GM21360 (cell line): Measurements from ENCODE around the gene SEMA3D.
"Not testable (repeated sequence)": the region's sequence is repeated elsewhere in the genome, so short reads cannot be mapped to it uniquely, and the experiment has no call there.

Experiments used
- ATAC-seq: cut with Tn5 transposase; IDR thresholded peaks from one replicate; pipeline ENCODE4 v1.9.1; 2021; ENCODE audit warnings: mild to moderate bottlenecking, moderate library complexity; ENCODE audit not compliant: unreplicated experiment

The SEMA3D gene

DNA sequence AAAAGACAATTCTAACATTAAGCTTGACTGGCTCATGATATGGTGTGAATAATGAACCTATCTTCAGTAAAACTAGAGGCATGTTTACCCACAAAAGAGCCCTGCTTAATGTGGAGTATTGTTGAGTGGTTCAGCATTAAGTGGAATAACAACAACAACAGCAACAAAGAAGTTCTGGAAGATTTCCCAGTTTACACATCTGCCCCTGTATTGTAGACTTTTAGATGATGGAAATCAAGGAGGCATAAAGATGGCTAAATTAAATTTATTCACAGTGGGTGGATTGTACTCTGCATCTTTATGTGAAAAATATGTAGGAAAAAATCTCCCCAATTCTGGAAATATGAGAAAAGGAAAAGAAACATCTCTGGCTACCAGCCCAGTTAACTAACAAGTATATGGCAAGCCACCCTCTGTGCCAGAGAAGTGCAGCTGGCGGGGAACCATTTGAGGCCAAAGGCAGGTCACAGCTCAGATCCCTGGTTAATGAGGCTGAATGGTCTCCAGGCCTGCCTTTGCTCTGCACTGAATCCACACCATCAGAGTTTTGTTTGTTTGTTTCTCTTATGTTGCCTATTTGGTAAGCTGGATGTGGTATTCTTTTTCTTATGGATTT, 186.0 kb downstream of the SEMA3D start:
- no peak for ATAC-seq

DNA sequence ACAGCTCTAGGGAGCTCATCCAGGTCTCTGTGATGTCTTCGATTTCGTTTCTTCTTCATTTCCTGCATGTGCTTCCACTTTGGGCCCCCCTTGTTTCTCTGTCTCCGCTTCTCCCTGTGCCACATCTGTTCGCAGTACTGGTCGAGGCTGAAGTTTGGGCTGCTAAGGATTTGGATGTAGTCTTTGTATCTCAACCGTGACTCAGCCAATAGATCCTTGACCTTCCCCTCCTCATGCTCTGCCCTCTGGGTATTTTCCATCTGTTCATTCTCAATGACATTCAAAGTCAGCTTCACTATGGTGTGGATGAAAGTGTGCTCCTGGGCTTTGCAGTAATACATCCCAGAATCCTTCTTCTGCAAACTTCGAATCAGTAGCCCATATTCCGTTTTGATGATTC, 187.4 kb downstream of the SEMA3D start:
- ATAC-seq, result no peak

DNA sequence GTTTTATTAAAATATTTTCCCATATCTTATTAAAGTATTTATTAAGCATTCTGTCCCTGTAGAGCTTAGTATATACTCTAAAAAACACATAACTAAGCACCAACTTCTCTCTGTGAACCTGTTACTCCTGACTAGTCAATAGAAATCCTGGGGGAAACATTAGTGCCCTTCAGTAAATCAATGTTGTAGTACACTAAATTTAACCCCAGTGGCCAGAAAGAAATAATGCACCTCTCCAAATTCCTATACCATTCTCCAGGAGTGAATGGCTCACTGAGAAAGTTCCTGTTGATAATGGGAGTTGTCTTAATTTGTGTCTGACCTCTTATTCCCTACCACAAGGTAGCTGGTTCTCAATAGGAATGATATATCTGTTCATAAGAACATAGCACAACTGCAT, 188.2 kb downstream of the SEMA3D start:
- no peak for ATAC-seq

DNA sequence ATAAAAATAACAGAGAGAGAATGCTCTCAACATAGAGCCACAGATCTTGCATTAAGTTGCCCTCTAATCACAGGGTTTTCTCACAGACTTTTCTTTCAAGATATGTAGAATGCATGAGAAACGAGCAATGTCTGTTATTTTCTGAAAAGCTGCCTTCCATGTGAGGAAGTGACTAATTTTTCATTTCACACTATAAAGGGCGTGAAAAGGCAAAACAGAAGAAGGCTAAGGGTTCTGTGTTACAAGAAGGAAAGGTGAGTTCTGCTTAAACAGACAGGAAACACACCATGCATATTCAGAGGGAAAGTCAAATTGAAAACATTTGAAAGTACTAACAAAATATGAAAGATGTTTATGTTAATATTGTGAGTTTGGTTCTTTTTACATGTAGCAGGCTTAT, 189.2 kb downstream of the SEMA3D start:
- no peak for ATAC-seq

DNA sequence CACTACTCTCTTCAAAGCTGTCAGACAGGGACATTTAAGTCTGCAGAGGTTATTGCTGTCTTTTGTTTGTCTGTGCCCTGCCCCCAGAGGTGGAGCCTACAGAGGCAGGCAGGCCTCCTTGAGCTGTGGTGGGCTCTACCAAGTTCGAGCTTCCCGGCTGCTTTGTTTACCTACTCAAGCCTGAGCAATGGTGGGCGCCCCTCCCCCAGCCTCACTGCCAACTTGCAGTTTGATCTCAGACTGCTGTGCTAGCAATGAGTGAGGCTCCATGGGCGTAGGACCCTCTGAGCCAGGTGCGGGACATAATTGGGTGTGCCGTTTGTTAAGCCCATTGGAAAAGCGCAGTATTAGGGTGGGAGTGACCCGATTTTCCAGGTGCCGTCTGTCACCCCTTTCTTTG, 193.9 kb downstream of the SEMA3D start:
- ATAC-seq, result not testable (repeated sequence)

DNA sequence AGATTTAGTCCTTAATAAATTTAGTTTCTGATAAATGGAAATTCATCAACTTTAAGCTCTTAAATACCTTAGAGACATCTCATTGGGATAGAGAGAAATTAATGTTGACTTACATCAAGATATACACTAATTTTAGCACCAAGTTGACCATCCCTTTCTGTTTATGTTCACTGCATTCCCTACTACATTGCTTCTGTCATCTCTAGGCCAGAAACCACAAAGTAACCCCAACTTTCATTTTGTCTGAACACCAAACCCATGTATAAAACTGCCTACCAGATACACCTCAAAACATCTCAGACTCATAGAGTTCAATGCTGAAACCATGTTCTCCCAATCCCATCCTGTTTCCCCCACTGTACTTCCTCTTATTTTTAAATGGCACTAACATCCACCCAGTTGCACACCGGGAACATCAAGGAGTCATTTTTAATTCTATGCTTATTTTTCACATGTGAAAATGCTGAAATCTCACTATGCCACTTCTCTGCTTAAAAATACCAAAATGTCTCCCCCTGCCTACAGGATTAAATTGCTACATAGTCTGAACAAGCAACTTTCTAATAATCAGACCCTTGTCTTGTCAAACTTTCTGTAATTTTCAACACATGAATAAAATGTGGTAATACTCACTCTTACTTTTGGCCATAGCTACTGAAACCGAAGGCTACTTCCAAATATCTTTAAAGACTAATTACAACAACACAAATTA, 201.6 kb downstream of the SEMA3D start:
- ATAC-seq, result no peak

DNA sequence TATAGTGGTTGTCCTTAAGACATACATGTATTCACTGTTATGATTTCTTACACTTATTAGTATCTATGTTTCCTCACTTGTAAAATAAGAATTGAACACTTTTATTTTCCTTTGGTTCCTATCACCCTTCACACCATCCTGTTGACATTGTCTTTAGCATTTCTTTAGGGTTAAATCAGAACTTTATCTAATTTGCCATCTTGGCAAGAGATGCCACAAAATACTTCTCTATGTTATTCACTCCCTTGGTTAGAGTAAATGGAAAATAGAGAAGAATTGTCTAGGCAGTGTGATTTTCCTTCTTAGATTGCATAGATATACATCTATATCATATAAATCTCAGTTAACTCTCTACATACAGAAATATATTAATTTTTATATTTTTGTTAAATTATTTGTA, 204.7 kb downstream of the SEMA3D start:
- ATAC-seq, result no peak

DNA sequence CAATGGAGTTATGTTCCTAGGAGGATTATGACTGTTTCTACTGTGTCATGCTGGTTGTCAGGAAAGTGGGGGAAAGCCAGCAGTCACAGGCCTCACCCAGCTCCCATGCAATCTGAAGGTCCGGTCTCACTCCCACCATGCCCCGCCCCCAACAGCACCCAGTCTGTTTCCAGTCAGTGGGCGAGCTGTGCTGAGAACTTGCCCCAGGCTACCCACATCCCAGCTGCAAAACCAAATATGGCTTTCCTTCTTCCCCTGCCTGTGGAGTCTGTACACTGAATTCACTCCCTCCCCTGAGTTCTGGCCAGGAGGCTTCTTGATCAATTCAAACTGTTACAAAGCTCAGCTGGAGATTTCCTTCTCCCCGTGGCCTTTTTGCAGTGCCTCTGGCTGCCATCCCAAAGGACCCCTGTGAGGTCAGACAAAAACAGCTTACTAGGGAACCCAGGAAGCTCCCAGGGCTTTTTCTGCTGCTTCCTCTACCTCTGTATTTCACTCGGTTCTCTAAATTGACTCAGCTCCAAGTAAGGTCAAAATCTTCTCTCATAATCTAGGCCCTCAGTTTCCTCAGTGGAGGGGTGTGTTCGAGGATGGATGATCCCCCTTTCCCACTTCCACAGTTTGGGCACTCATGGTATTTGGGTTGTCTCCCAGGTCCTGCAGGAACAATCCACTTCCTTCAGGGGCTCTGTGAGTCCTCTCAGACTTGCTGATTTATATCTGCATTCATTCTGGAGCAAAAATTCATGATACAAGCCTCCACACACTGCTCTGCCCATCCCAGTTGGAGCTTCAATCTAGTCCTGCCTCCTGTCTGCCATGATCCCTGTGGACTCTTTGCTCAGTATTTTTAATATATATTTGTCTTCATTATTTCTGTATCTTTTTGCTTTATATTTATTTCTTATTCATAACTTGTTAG, 205.5 kb downstream of the SEMA3D start:
- ATAC-seq, result no peak

DNA sequence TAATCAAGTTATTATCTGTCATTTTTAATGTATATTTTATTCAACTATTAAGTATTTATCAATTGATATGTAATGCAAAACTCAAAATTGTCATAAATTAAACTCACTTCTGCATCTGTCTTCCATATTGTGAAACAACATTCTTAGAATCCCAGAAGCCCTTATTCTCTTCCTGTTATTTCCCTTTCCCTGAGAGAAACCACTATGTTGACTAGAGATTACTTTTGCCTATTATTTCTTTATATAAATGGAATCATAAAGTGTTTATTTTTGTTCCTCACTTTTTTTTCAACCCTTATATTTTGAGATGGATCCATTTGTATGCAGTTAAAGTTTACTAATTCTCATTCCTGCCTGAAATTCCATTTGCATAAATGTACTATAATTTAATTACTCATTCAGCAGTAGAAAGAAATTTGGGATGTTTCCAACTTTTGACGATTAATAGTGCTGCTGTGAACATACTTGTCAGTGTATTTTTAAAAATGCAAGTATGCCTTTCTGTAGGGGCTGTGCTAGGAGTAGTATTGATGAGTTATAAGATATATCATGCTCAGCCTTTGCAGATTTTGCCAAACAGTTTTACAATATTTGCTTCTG, 211.2 kb downstream of the SEMA3D start:
- ATAC-seq, result no peak

DNA sequence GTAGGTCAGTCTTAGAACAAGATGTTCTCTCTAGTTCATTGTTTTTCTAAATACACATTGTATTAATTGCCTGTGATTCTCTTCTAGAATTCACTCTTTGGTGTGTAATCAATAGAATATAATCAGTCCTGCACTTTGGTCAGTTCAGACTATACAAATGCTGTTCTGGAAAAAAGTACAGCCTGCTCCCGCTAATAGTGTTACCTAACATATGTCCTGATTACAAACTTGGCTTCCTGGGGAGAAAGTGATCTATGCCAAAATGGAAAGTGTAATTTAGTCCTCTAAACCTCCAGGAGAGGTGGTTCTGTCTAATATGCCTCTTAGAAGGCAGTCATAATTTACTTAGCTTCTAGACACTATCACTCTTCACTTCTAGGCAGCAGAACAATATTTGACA, 215.5 kb downstream of the SEMA3D start:
- no peak for ATAC-seq

DNA sequence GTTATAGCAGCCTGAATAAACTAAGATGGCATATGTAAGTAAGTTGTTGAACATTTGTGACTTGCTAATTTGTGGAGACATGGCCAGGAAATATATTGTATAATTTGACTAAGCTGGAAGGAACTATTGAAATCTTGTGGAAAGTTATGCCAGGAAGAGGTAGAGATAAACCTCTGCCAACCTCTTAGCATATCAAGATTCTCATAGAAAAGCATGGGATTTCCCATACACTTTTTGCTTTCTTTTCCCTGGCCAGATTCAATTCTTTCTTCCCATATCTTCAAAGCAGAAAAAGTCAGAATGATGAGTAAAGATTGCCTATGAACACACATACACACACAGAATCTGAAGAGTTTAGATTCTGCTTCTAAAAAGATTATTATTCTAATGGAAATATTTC, 216.2 kb downstream of the SEMA3D start:
- no peak for ATAC-seq

DNA sequence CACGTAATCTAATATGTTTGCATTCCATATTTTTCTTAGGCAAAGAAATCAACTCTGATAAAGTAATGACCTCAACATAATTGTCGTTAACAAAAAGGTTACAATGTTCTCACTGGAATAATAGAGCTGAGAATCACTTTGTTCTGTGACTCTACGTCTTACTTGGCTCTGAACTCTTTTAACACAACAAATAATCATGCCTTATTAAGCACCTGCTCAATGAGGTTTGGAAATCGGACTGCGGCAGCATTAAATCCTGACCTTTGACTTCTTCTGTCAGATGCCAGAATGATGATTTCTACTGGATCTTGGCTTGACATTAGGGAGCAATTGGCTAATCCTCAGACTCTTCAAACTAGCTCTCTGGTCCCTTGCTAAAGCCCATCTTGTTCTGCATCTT, 233.6 kb downstream of the SEMA3D start:
- no peak for ATAC-seq

DNA sequence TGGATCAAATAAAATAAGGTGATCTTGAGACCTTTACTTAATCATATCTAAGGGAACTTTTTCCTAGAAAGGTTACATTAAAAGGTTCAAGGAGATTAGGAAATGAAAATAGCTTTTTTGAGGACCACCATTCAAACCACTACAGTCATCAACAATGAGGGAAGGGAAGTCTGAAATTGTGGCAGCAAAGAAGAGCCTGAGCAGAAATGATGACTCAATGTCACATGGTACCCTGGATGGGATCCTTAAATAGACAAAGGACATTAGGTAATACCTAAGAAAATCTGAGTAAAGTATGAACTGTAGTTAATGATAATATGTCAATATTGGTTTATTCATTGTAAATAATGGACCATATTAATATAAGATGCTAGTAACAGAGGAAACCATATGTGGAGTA, 236.0 kb downstream of the SEMA3D start:
- no peak for ATAC-seq

DNA sequence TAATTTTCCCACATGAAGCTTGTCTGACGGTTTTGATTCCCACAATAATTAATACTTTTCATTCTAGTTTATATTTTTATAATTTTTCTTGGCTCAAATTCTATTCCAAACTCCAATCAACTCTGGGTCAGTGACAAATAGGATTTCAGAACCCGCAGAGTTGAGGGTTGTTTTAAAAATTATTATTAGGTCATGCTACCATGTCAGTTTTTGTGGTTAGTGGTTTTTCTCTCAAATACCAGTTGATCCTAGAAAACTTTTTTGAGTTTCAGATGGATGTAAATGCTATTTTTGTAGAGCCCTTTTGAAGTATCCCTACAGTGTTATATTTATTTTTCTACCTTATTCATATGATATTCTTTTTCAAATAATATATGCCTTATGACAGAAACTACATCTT, 237.4 kb downstream of the SEMA3D start:
- ATAC-seq, result no peak

DNA sequence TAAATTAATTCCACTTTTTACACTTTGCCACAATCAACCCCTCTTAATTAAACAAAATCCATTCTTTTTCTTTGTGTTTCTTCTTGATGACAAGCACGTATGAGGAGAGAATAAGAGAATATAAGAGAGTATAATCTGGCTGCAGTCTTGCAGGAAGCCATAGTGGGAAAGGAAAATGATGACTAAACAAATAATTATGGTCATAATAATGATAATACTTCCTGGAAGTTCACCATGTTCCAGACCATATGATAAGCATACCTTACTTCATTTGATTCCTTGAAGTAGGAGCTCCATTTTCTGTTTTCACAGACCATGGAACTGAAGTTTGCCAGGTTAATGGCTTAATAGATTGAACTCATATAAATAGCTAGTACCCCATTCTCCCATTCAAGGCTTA, 237.8 kb downstream of the SEMA3D start:
- no peak for ATAC-seq

DNA sequence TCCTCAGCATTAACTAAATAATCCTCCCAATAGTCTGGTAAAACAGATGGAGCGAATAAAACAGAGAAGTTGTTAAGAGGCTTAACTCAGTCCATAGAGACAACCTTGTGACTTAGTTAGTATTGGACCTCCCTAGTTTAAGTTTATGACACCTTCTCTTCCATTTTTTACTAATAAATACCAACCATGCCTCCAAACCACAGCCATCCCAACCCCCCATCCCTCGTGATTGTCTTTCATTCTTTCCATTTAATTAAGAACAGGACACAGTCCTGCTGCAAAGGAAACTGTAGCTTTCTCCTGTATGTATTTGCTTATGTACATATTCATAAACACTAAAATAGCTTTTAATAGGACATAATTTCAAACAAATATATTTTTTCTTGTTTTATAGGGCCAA, 238.2 kb downstream of the SEMA3D start:
- no peak for ATAC-seq

DNA sequence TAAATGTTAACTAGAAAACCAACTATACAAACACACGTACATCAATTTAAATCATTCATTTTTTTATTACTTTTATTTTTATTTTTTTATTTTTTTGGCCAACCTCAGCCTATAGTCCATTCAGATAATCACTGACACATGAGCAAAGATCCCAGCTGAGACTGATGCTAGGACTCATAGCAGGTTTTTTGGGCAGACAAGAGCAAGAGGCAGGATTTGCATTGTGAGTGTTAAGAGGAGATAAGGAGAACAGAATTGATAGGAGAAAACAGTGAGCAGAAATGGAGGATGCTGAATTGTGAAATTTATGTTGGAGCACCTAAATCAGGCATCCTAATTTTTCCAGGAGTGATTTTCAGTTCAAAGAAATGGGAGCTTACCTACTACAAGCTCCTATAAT, 240.3 kb downstream of the SEMA3D start:
- ATAC-seq, result no peak
